ENCODE data around the gene DIPK2A.

DIPK2A gene, protein sequence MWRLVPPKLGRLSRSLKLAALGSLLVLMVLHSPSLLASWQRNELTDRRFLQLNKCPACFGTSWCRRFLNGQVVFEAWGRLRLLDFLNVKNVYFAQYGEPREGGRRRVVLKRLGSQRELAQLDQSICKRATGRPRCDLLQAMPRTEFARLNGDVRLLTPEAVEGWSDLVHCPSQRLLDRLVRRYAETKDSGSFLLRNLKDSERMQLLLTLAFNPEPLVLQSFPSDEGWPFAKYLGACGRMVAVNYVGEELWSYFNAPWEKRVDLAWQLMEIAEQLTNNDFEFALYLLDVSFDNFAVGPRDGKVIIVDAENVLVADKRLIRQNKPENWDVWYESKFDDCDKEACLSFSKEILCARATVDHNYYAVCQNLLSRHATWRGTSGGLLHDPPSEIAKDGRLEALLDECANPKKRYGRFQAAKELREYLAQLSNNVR

GRCh38 chr3:143971359-143972154 lies at the start of gene DIPK2A:
Gene DIPK2A, plus strand, starts transcription at chr3:143971823. Its CDS starts 510 bp downstream, at chr3:143972333.
- DNase-seq (ENCODE audit: low read depth): peak; percentile 90

- DNase-seq (ENCODE audit: low read depth): no peak
Observed at GRCh38 chr3:143924522-143925285, 46.9 kb upstream of the DIPK2A start.

DNA sequence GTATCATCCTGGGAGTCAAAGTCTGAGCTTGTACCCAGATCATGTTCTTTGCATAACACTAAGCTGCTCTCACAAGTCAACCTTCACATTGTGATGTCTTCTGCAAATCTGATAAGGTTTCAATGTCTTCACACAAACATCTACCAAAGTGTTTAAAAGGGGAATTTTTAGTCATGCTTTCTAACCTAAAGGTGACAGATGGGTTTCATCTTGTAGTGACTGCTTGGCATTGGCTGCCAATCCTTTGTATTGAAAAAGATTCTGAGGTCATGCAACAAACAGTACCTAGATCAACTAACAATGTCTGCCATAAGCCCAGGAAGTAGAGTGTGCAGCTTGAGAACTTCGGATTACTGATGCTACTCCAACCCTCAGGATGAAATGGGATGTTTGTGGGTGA lies 43.6 kb upstream of the DIPK2A start:
- no peak for DNase-seq (ENCODE audit: low read depth)

DNA sequence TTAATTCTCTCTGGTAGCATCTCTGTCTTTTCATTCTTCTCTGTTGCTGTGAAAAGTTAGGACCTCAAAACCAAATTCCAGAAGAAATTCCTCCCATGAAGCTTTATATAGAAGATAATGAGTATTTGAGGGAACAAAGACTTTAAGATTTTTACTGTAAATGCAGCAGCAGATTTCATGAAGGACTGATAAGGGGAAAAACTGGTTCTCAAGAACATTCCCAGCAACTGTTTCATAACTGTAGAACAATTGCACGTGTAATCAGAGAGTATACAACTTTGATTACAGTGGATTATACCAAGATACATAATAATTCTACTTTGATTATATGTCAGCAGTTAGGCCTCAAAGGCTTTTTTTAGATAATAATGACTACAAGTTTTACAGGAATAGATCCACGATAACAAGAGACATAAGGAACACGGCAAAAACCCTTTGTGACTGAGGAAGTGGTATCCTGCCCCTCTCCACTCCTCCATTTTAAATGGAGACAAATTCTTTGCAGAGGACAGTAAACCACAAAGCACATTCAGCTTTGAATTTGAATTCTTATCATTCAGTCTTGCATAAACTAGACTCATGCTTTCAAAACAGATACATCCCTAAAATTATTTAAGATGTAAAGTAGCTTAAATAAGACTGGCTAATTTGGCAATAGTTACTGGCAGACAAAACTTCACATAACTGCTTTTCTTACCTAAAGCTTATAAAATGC lies 42.9 kb upstream of the DIPK2A start:
- DNase-seq (ENCODE audit: low read depth): no peak

GRCh38 chr3:143934791-143935190 lies 36.8 kb upstream of the DIPK2A start:
- no peak for DNase-seq (ENCODE audit: low read depth)

DNA sequence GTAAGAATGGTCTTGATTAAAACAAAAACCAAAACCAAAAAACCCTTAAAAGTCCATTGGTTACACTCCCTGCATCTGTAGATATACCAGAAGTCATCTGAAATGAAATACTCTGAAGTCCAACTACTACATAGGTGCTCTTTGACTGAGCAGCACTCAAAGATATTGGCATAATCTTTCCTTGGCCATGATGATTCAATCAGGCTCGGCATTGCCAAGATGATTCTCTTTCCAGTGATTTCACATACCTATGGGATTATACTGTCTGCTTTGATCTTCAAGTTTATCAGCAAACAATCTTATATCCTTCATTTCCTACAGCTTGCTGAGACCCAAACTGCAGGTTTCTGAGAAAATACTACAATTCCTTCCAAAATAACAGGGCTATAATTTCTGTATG lies 35.9 kb upstream of the DIPK2A start:
- DNase-seq (ENCODE audit: low read depth): no peak

DNA sequence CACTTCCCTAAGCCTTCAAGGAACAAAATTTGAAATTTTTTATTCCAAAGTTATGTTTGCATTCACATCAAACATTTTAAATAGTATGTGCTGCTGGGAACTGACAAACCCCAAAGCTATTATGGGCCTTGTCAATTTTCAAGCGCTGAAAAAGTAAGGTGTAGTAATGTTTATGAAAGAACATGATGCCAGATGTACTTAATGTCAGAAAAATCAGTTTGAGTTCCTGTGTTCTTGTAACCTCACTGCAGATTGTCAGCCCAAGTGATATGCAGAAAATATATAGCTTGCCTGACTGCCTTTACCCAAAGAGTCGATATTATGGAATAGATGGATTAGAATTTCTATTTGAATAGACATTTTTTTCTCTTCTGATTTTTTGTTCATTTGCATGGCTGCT lies 20.8 kb upstream of the DIPK2A start:
- DNase-seq (ENCODE audit: low read depth): no peak

DNA sequence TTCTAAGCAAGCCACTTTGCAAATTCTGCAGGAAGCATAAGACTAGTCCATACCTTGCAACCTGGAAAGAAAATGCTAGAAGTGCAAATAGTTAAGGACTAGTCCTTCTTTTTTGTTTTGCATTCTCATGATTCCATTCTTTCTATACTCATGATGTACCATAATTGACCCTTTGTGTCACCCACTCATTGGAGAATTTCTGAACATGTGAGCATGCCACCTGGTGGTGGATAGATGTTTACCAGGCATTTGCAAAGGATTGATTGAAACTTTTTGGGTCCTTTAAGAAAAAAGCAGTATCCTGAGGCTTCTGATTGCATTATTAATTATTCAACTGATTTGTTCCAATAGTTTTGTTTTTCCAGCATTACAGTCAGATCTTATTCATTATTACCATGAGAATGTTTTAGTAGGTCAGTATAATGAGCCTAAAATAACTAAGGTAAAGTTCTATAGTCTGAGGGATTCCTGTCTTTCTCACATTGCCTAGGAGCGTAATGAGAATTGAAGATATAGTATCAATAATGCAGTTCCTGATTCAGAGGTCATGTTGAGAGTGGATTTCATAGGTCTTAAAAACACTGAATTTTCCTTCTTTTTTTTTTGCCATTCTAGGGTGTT lies 20.2 kb upstream of the DIPK2A start:
- DNase-seq (ENCODE audit: low read depth): no peak

- no peak for DNase-seq (ENCODE audit: low read depth)
Observed at GRCh38 chr3:143952569-143953072, 19.0 kb upstream of the DIPK2A start.

DNA sequence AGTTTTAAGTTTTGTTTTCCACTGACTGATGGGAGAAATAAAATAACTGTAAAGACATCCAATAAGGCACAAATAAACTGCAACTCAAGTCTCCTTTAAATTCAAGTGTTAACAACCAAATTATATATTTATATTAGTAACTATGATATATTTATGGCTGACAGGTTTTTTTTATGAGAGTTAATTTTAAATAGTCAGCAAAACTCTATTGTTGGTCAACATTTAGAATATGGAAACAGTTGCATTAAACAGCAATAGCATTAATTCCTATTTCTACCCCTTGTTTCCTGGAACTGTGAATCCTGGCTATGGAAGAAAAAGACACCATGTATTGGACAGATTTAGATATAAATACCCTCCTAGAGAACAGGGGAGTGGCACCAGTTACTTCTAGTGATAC lies 16.5 kb upstream of the DIPK2A start:
- no peak for DNase-seq (ENCODE audit: low read depth)

- no peak for DNase-seq (ENCODE audit: low read depth)
Observed at GRCh38 chr3:143956838-143957237, 14.8 kb upstream of the DIPK2A start.

- no peak for DNase-seq (ENCODE audit: low read depth)
Observed at GRCh38 chr3:143957453-143957852, 14.2 kb upstream of the DIPK2A start.

DNA sequence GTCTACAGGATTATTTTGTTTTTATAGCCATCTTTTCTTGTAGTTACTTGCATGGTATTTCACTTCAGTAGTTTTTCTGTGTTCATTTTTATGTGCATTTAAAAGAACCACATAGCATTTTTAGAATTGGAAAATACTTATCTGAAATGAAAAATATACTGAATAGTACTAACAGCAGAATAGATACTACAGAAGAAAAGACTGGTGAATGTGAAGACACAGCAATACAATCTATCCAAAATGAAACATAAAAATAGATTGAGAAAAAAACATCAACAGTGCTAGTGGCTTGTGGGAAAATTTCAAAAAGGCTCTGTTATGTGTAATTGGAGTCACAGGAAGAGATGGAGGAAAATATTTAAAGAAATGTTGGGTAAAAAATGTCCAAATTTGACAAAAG lies 12.7 kb upstream of the DIPK2A start:
- DNase-seq (ENCODE audit: low read depth): no peak

- DNase-seq (ENCODE audit: low read depth): no peak
Observed at GRCh38 chr3:143961342-143961741, 10.3 kb upstream of the DIPK2A start.

DNA sequence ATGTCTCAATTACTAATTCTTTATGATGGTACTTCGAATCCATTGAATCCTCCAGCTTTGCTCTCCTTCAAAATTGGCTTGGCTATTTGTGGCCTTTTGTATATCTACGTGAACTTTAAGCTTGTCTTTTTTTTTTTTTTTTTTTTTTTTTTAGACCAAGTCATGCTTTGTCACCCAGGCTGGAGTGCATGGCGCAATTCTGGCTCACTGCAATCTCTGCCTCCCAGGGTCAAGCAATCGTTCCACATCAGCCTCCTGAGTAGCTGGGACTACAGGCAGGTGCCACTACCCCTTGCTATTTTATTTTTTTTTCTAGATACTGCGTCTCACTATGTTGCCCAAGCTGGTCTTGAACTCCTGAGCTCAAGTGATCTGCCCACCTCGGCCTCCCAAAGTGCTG lies 7.7 kb upstream of the DIPK2A start:
- no peak for DNase-seq (ENCODE audit: low read depth)

DNA sequence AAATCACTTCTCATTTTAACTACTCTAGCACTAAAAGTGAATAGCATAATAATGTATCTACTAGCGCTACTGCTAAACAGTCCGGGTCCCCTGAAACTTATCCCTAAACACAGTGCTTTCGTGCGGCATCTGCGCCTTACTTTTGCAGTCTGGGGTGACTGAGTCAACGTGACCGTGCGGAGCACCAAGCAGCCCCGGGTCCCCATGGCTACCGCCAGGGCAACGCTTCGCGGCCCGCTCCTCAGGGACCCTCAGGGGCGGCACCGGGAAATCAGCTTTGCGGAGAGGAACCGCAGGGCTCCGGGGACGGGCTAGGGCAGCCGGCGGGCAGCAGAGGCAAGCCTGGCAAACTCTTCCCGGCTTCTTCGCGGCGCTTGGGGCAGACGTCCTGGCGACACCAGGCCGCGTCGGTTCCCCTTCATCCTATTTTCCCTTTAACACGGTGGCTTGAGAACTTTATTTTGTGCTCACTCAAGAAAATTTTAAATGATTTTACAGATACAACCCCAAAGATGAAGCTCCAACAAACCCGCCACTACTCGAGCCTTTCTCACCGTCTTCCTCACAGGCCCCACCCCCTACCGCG lies 757 bp upstream of the DIPK2A start:
- peak; percentile 17 for DNase-seq (ENCODE audit: low read depth)

DNA sequence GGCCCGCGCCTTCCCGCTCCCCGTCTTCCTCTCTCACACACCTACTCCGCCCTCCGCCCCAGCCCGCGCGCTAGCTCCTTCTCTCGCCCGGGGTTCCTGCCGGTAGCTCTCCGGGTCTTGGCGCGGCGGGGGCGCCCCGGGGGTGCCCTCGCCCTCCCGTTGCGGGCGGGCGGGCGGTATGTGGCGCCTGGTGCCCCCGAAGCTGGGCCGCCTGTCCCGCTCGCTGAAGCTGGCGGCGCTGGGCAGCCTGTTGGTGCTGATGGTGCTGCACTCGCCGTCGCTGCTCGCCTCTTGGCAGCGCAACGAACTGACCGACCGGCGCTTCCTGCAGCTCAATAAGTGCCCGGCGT lies 507 bp downstream of the DIPK2A start:
- DNase-seq (ENCODE audit: low read depth): no peak

DNA sequence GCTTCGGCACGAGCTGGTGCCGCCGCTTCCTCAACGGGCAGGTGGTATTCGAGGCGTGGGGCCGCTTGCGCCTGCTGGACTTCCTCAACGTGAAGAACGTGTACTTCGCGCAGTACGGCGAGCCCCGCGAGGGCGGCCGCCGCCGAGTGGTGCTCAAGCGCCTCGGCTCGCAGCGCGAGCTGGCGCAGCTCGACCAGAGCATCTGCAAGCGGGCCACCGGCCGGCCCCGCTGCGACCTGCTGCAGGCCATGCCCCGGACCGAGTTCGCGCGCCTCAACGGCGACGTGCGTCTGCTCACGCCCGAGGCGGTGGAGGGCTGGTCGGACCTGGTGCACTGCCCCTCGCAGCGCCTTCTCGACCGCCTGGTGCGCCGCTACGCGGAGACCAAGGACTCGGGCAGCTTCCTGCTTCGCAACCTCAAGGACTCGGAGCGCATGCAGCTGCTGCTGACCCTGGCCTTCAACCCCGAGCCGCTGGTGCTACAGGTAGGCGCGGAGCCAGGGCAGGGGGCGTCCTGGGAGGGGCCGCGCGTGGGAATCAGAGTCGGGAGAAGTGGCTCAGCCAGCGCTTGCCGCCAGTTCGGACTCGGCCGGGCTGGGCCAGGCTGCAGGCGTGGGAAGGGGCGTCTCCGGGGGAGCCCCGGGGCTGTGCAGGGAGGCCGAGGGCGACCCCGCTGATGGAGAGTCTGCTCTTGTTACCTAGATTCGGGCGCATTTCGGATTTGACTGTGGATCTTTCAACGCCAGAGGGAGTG lies 1.1 kb downstream of the DIPK2A start:
- DNase-seq (ENCODE audit: low read depth): peak; percentile 21

- DNase-seq (ENCODE audit: low read depth): peak; percentile 48
Observed at GRCh38 chr3:143973259-143974021, 1.8 kb downstream of the DIPK2A start.

Measured in activated gamma-delta T cell treated with anti-CD3 and anti-CD28 coated beads, Interleukin-2, amount 50 U/mL, for 16 hours (primary cell).